GM19099 (cell line): ENCODE data around the gene IFI6.
A peak's percentile ranks its signal among the peaks of the same experiment; 100 is the strongest.

ENCODE experiments used
- POLR2A ChIP-seq: IDR thresholded peaks from 3 replicates; pipeline ENCODE4 v1.6.1; 2011; ENCODE audit warnings: low read depth; ENCODE audit not compliant: insufficient read length; ENCODE audit errors: extremely low read depth

Gene IFI6, protein sequence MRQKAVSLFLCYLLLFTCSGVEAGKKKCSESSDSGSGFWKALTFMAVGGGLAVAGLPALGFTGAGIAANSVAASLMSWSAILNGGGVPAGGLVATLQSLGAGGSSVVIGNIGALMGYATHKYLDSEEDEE

DNA sequence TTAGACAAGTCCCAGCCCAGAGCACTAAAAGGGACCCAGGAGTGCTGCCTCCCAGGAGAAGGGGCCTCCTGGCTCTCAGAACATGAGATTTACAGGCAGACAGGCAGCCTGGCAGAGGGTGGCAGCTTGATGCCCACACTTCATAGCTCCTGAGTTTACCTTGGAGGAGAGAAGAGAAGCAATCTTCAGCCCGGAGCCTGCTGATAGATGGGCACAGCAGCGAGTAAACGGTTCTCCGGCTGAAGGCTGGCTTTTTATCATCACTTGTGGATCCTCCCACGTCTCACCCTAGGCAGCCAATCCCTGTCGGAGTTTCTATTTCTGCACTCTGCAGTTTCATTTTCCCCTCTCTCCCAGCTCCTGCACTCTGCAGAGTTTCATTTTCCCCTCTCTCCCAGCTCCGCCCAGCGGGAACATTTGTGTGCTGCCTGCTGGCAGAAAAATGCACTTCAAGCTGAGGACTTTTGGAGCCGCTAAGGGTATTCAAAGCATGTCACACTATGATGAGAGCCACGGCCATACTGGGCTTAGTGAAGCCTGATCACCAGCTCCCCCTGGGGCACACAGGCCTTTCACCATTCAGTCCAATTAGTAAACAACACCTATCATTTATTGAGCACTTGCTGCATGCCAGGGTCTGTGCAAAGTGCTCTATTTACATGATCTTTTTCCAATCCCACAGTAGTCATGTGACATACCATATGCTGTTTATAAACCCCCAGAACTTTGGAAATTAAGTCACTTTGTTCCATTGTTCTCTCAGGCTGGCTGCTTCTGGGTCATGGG lies at the start of gene IFI6:
Gene IFI6, minus strand, starts transcription at position 229 of the 786 bp plus-strand sequence. CDS start 2,878 bp downstream, outside the sequence.
- TF ChIP-seq POLR2A = peak; percentile 99

DNA sequence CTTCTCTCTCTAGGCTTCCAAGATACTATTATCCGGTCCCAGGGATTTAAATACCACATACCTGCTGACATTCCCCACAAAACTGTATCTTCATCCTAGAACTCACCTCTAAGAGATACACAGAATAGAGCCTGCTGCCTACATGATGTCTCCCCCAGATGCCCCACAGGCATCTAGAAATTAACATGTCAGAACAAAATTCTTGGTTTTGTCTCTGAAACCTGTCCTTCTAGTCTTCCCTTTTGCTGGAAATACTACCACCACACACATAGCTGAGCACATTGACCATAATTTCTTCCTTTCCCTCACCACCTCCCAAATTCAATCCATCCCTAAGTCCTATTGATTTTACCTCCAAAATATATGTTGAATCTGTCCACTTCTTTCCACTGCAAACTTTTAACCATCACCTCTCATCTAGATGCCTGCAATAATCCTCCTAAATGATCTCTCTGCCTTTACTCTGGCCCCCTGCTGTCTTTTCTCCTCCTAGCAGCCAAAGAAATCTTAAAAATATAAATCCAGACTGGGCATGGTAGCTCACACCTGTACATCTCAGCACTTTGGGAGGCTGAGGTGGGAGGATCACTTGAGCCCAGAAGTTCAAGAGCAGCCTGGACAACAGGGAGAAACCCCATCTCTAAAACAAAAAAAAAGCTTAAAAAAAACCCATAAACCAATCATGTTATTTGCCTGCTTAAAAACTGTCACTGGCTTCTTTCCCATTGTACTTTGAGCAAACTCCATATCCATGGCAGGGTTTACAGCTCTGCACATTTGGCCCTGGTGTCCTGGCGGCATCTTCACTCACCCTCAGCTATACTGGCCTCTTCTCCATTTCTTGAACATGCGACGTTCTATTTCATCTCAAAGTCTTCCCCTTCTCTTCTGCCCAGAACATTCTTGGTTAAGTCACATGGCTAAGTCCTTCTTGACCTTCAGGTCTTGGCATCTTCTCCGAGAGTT lies 47.6 kb upstream of the IFI6 start:
- TF ChIP-seq POLR2A = no peak

DNA sequence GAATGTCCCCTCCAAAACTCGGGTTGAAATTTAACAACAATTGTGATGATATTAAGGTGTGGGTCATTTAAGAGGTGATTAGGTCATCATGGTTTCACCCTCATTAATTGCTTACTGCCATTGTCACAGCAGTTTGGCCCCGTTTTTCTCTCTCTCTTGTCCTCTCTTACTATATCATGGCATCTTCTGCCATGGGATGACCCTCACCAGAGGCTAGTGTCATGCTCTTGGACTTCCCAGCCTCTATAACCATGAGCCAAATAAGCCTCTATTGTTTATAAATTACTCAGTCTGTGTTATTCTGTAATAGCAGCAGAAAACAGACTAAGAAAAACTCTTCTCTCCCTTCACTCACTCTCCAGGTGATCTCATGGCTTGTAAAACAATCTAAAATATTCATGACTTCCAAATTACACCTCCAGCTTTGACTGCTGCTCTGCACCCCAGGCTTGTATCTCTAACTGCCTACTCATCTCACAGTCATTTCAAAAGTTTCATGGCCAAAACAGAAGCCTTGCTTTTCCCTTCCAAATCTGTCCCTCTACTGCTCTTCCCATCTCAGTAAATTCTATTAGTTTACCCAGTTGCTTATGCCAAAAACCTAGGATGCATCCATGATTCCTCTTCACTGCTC lies 44.4 kb upstream of the IFI6 start:
- TF ChIP-seq POLR2A = no peak

DNA sequence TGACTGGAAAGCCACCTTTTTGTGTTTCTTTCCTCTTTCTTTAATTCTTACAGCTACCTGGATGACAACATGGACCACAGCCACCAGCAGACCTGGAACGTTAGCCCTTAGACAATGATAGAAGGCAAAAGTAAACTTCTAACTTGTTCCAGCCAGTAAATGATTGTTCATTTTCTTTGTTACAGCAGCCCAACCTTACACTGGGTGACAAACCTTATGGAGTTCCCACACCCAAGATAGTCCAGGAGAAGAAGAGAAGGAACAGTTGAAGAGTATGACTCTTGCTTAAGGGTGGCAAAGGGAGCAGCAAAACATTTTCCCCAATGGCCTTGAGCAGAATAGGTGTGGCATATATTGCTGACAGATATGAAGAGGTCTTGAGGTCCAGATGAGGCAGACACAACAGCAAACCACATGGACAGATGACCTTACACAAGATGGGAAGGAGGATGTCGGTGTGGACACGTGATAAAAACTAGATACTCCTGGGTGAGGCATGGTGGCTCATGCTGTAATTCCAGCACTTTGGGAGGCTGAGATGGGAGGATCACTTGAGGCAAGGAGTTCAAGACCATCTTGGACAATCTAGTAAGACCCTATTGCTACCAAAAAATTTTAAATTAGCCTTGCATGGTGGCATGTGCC lies 42.0 kb upstream of the IFI6 start:
- TF ChIP-seq POLR2A = no peak

GRCh38 chr1:27713139-27713725 lies 41.2 kb upstream of the IFI6 start:
- no peak for TF ChIP-seq POLR2A

DNA sequence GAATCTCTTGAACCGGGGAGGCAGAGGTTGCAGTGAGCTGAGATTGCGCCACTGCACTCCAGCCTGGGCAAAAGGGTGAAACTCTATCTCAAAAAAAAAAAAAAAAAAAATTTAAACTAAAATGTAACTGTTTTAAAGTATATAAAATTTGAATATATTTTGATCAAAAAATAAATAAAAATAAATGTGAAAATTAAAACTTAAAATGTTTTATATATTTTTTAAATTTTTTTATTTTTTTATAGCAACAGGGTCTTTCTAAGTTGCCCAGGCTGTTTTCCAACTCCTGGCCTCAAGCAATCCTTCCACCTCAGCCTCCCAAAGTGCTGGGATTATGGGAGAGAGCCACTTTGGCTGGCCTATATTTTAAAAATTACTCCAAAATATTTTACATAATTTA lies 38.6 kb upstream of the IFI6 start:
- no peak for TF ChIP-seq POLR2A

DNA sequence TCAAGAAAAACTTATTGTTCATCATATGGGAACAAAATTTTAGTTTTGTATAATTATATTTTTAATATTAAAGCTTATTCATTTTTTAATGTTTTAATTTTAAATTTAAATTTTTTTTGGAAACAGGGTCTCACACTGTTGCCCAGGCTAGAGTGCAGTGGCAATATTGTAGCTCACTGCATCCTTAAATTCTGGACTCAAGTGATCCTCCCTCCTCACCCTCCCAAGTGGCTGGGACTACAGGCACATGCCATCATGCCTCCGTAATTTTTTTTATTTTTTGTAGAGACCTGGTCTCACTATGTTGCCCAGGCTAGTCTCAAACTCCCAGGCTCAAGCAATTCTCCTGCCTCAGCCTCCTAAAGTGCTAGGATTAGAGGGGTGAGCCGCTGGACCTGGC lies 33.6 kb upstream of the IFI6 start:
- no peak for TF ChIP-seq POLR2A

DNA sequence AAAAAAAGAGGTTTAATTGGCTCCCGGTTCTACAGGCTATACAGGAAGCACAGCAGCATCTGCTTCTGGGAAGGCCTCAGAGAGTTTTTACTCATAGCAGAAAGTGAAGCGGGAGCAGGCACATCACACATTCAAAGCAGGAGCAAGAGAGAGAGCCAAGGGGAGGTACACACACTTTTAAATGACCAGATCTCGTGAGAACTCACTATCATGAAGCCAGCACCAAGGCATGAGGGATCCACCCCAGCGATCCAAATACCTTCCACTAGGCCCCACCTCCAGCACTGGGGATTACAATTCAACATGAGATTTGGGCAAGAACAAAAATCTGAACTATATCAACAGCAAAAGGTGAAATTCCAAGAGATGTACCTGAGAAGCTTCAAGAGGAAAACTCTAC lies 33.0 kb upstream of the IFI6 start:
- no peak for TF ChIP-seq POLR2A

DNA sequence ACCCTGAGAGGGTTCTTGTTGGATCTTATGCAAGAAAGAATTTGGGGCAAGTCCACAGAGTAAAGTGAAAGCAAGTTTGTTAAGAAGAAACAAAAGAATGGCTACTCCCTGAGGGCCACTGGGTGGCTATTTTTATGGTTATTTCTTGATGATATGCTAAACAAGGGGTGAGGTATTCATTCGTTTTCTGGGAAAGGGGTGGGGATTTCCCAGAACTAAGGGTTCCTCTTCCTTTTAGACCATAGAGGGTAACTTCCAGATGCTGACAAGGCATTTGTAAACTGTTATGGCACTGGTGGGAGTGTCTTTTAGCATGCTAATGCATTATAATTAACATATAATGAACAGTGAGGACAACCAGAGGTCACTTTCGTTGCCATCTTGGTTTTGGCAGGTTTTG lies 18.2 kb upstream of the IFI6 start:
- no peak for TF ChIP-seq POLR2A

- peak; percentile 4 for TF ChIP-seq POLR2A
These were observed 17.6 kb upstream of the IFI6 start for GRCh38 chr1:27689423-27690173.

GRCh38 chr1:27687906-27688305 lies 15.9 kb upstream of the IFI6 start:
- no peak for TF ChIP-seq POLR2A

DNA sequence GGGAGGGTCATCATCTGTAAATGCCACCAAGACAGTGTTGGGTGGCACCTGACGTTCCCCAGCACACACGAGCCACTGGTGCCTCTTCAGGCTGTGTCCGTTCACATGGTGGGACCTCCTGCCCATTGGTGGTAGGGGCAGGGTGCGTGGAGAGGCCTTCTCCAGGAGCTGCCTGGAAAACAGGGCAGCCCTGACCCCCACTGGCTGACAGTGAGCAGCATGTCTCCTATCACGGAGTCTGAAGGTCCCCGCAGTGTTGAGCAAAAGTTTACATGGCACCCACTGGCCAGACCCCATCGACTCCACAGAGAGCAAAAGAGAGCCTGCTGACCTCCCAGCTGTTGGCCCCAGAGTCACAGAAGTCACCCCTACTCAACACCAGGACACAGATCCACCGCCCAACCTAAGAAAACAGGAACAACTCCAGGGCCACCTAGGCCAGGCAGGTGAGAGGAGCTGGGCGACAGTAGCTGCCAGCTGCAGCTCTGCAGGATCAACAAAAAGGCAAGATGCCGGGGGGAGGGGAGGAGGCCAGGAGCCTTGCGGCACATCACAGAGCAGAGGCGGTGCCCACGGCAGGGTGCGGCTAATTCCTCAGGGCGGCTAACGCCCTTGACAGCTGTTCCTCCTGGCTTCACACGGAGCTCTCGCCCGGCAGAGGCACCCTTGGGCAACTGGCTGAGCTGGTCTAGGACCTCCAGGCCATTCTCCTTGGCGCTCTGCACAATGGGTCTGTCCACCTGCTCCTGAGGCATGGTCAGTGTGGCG lies 14.4 kb upstream of the IFI6 start:
- no peak for TF ChIP-seq POLR2A

DNA sequence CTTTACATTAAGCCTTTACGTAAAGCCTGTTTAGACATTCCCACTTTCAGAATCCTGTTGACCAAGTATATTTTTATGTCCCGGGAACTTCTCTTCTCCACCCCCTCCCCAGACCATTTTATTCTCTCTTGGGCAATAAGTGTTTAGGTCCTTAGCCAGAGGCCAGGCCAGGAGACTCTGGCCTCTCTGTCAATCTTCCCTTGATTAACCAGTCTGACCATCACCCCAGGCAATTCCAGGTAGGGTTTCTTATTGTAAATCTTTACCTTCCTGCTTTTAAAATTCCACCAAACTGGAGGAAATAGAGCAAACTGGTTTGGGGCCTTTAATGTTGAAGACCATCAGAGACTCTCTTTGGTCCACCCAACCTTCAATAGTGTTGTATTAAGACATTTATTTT lies 12.2 kb upstream of the IFI6 start:
- no peak for TF ChIP-seq POLR2A
